GM21717 (cell line): Measurements from ENCODE around the gene SEC14L5.

ENCODE experiments used
- ATAC-seq: cut with Tn5 transposase; IDR thresholded peaks from one replicate; pipeline ENCODE4 v1.9.1; 2021; ENCODE audit warnings: mild to moderate bottlenecking, moderate library complexity; ENCODE audit not compliant: unreplicated experiment

The SEC14L5 gene

DNA sequence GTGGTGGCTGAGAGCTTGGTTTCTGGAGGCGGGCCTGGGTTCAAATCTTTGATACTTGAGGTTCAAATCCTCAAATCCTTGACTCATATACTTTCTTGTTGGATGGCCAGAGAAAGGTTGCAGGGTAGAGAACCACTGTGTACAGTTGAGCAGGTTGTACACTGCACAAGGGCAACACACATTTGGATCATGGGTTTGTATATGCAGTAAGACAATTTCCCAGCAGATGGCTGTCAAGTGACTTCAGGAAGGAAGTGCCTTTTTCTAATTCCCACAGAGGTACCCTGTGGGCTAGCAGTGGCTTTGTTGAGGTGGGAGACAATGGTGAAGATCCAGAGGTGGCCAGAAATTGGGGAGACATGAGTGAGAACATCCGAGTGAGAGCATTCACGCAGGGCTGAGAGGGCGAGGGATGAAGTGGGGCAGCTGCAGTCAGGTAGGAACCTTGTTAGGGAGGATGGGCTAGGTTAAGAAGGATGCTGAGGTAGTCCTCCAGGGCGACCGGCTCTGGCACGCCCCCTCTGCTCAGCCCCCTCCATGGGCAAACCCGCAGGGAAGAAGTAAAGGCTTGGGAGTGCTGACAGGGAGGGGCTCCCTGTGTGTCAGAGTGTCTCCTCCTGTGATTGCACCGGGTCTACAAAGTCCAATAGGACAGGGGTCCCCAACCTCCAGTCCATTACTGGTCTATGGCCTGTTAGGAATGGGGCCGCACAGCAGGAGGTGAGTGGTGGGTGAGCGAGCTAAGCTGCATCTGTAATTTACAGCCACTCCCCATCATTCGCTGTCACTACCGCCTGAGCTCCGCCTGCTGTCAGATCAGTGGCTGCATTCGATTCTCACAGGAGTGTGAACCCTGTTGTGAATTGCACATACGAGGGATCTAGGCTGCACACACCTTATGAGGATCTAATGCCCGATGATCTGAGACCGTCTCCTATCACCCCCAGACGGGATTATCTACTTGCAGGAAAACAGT is 104.9 kb downstream of the SEC14L5 start:
- no peak for ATAC-seq

DNA sequence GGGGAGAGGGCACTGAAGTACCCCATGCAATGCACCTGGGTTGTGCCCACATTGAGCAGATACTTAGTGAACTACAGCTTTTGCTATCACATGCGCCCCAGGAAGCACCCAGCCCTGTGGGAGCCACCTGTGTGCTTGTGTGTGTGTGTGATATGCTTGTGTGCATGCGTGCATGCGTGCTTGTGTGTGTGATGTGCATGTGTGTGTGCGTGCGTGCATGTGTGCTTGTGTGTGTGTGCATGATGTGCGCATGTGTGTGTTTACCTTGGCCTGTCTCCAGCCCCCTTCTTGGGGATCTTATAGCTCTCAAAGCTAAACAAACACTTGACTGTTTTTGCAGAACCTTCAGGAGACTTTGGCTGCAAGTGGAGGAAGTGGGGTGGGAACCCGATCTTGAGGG is 106.8 kb downstream of the SEC14L5 start:
- no peak for ATAC-seq

DNA sequence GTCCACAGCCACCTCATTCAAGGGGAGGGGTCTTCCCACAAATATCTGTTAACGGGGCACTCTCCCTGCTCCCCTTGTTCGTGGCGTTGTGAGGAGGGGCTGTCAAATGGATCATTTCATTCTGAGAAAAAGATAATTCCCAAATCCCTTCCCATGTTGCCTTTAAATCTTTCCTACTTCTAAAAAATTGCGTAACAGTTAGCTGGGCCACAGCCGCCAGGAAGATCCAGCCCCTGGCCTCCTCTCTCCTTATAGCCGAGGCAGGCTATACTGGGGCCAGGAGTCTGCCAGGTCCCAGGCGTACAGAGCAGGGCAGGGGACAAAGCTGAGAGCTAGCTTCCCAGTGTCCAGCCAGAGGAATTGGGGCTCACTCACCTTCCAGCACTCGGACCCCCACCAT is 107.2 kb downstream of the SEC14L5 start:
- no peak for ATAC-seq

DNA sequence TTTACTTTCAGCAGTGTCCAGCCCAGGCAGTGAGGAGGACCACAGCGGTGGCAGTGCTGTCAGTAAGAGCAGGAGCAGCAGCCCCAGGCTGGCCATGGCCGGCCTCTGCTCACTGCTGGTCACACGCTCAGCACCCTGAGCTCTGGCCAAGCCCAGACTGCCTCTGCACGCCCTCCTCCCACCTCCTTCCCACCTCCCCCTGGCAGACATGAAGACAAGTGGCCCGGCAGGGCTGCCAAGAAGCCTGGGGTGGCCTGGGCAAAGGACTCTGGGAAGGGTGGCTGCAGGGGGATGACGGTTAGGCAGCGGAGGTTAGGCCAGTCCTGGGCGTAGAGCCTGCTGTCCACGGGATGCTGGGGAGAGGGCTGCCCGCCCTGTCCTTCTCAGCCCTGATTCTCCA is 107.7 kb downstream of the SEC14L5 start, which contains the start of gene C16orf89:
TSS of gene C16orf89 (minus strand) at position 144 of the 400 bp plus-strand sequence. CDS start at position 96, 48 bp downstream.
- no peak for ATAC-seq

DNA sequence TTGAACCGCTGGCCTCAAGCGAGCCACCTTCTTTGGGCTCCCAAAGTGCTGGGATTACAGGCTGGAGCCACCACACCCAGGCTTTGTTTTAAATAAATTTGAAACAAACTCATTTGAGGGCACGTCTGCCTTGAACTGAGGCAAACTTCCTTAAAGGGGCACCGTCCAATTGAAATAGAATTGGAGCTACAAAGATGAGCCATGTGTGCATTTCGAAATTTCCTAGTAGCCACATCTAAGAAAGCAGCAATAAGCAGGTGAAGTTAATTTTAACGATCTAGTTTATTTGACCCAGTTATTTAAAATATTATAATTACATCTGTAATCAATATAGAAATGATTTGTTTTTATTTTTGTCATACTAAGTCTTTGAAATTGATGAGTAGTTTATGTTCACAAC is 108.4 kb downstream of the SEC14L5 start:
- ATAC-seq, result no peak
